Mucosa of gallbladder (tissue), 1 donor: ENCODE results near the gene BEST4. TPM values are rescaled to one million over a fixed set of nuclear protein-coding genes. Genes with fewer than 3 reads are reported as not detected.
A peak's percentile ranks its signal among the peaks of the same experiment; 100 is the strongest.
"Not testable (repeated sequence)": the region's sequence is repeated elsewhere in the genome, so short reads cannot be mapped to it uniquely, and the experiment has no call there.

Experiments used
- DNase-seq: peaks from one replicate; pipeline ENCODE4 v3.0.0-alpha.2; 2020; ENCODE audit warnings: low spot score
- total RNA-seq: library from RNA; stranded (reverse); gene quantifications from one replicate; pipeline ENCODE4 v1.2.1, GENCODE V29; 2021
- donor health status: DM: no; HTN: no; CAD: no.

Gene BEST4
- 0.37 TPM for total RNA-seq

- no peak for DNase-seq
These were observed at the start of gene BEST4 for GRCh38 chr1:44788120-44788860. BEST4 (minus strand) TSS chr1:44788170; CDS start chr1:44787705, 465 bp downstream.

DNA sequence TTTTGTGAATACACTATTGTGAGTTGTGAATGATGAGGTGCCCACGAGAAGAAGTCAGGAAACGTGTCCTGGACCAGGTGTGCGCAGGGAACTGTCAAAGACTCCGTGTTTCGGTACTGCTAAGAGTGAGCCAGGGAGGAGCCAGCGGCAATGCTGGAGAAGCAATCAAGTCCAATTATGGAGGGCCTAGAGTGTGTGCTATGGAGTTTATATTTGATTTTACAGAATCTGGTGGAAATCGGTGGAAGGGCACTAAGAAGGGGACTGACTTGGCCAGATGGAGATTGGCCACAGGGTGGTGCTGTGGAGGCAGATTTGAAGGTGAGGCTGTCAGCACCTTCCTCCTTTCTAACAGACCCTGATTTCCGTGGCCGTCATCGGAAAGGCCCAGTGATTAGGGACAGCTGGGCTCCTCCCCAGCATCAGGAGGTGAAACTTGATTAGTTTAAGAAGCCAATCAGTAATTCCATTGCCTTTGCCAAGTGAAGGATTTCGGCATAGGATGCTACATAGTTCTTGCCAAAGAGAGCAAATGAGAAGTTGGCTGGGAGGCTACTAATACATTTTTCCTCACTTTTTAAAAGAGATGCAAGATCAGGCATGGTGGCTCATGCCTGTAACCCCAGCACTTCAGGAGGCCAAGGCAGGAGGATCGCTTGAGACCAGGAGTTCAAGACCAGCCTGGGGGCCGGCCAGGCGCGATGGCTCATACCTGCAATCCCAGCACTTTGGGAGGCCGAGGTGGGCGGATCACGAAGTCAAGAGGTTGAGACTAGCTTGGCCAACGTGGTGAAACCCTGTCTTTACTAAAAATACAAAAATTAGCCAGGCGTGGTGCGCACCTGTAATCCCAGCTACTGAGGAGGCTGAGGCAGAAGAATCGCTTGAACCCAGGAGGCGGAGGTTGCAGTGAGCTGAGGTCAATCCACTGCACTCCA is 48.0 kb upstream of the BEST4 start:
- DNase-seq = peak; percentile 79

DNA sequence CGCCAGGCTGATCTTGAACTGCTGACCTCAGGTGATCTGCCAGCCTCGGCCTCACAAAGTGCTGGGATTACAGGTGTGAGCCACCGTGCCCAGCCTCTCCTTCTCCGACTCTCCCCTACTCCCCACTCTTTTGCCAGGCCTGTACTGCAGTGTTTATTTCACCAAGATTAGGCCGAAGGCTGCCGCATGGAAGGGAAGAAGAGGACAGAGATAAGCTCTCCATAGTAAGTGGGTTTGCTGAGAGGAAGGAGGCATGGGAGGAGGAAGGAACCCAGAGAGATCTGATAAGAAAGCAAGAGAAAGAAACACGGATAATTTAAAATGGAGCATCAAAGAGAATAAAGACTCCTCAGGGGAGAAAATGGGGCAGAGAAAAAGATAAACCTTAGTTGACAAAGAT is 46.4 kb upstream of the BEST4 start:
- DNase-seq = no peak

DNA sequence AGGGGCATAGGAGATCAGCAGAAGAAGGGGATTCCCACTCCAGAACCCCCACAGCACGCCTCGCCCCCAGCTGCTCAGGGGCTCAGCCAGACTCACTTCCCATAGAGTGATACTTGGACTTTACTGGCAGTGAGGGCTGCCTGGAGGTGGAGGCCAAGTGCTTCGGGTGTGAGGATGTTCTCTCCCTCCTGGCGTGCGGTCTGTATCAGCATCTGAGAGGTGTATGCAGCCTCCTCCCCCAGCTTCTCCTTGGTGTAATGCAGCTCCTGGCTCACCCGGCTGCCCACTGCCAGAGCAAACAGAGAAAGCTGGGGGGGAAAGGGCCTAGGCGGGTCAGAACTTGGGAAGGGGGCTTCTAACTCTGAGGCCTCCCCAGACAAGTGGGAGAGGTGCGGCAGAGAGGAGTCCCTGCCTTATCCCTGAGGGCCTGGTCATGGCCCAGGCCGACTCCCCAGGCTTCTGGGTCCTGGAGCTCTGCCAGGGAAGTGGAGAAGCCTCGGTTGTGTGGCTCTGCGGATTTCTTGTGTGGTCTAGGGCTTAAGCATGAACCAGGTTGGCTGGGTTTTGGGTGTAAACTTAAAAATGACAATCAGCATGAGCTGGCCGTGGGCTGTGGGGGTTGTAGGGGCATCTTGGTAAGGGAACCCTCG is 44.2 kb upstream of the BEST4 start:
- no peak for DNase-seq

- no peak for DNase-seq
These were observed 43.5 kb upstream of the BEST4 start for GRCh38 chr1:44831516-44831915.

DNA sequence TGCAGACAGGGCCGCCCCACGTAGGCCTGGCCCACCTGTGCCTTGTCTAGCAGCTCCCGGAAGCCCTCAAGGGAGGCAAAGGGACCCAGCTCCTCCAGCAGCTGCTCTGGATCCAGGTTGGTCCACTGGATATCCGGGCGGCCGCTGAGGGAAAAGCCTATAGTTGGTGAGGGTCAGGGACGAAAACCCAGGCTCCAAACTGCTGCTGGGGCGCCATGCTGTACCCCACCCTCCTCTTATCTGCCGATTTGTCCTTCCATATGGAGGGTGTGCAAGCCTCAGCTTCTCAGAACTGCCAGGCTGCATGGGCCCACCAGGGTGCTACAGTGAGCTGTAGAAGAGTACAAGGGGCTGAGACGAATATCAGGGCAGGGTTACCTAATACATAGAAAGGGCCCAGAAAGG is 42.9 kb upstream of the BEST4 start:
- no peak for DNase-seq

- DNase-seq = no peak
These were observed 41.8 kb upstream of the BEST4 start for GRCh38 chr1:44829506-44830384.

GRCh38 chr1:44828841-44829440 is 41.0 kb upstream of the BEST4 start:
- no peak for DNase-seq

DNA sequence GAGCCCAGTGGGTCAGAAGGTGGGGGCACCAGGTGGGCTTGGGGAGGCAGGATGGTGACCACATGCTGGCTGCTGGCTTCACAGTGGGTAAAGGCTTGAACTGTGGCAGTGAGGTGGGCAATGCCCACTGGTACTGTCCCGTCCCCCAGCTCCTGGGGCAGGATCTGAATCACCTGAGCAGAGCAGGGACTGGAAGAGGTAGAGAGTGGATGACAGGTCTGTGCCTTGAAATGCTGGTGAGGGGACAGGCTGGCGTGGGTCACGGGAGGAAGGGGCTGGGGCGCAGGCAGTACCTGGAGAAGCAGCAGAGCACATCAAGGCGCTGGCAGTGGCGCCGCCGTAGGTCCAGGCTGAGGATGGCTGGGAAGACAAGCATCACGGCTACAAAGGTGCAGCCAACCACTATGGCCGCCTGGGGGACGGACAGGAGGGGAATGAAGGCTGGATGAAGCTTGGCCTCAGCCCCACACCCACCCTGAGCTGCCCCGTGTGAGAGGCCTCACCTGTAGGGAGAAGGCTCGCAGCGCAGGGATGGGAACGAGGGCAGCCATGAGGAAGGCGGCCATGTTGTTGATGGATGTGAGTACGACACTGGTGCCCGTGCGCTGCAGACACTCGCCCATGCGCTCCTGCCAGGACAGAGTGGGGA is 40.2 kb upstream of the BEST4 start:
- DNase-seq = no peak

GRCh38 chr1:44827197-44828002 is 39.4 kb upstream of the BEST4 start:
- DNase-seq = no peak

- DNase-seq = peak; percentile 67
These were observed 38.6 kb upstream of the BEST4 start for GRCh38 chr1:44826375-44827196.

GRCh38 chr1:44824392-44824791 is 36.4 kb upstream of the BEST4 start:
- not testable (repeated sequence) for DNase-seq

DNA sequence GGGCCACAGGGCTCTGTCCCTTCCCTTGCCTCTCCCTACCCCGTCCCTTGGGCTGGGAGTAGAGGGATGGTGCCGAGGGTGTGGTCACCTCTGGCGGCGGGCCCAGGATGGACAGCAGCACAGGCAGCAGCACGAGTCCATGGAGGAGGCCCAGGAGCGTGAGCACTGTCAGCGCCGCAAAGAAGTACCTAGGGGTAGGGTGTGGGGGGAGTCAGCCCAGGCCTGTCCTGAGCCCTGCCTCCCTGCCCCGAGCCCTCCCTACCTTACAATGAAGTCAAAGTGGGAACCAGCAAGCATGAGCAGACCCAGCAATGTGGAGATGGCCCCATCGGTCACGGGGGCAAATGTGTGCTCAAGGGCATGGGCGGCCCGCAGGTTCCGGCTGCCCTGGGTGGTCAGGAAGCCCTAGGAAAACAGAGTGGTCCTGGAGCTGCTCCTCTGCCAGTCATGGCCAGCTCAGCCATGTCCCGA is 35.0 kb upstream of the BEST4 start:
- no peak for DNase-seq

GRCh38 chr1:44822131-44822701 is 34.2 kb upstream of the BEST4 start:
- no peak for DNase-seq

GRCh38 chr1:44821240-44821715 is 33.3 kb upstream of the BEST4 start:
- no peak for DNase-seq

GRCh38 chr1:44820328-44821239 is 32.6 kb upstream of the BEST4 start:
- DNase-seq = no peak
